Measurements from ENCODE around the gene KCNC2. TPM values are rescaled to one million over a fixed set of nuclear protein-coding genes. Genes with fewer than 3 reads are reported as not detected.

KCNC2 gene
- total and polyA plus RNA-seq, 9 of the 15 experiments (the other 6 are each of a cell fraction or from before 2014, with no cell fraction given): not detected

- Histone ChIP-seq H3K4me2 (ENCODE audit: insufficient read depth, low read length) (no peak overlapping the region), H3K79me2 (ENCODE audit: control insufficient read depth, insufficient read depth, low read length) (no peaks in the 10 kb centered on the region), H3K27ac (ENCODE audit: extremely low read depth, low read depth, low read length) (no peak overlapping the region), H3K9ac (ENCODE audit: insufficient read depth in 1 of 2, low read depth in 2 of 2, low read length in 2 of 2) (no peak overlapping the region), H3K4me1 (replicated peaks in 1 of 2; ENCODE audit: control insufficient read depth in 2 of 2, insufficient read depth in 2 of 2, low read length in 2 of 2) (no peaks in the 10 kb centered on the region), H4K20me1 (replicated peaks; ENCODE audit: control insufficient read depth, insufficient read depth, low read length) (no peaks in the 10 kb centered on the region), H3K27me3 (ENCODE audit: control insufficient read depth in 2 of 2, insufficient read depth in 2 of 2, low read length in 2 of 2) (no peaks in the 10 kb centered on the region), H2AFZ (ENCODE audit: low read depth, low read length) (no peak overlapping the region), H3K9me3 (replicated peaks; ENCODE audit: control insufficient read depth, insufficient read depth, low read depth, low read length) (no peaks in the 10 kb centered on the region), H3K4me3 (no peak overlapping the region), H3K36me3 (ENCODE audit: control insufficient read depth, insufficient read depth, low read length) (no peaks in the 10 kb centered on the region), H3K9me1 (ENCODE audit: control insufficient read depth, insufficient read depth, low read length) (no peaks in the 10 kb centered on the region)
- no peak for TF ChIP-seq ZBTB43 (CRISPR knock-in tag; IDR thresholded peaks at IDR 0.05)
- no peak for TF ChIP-seq MAFK (IDR thresholded peaks at IDR 0.05; ENCODE audit: low read length)
- TF ChIP-seq GTF3C2 (IDR thresholded peaks at IDR 0.05; ENCODE audit: borderline replicate concordance, extremely low read depth, insufficient read length): no peak
- no peak for TF ChIP-seq ZMIZ1 (IDR thresholded peaks at IDR 0.05; ENCODE audit: low read depth in 2 of 2, low read length in 2 of 2)
- TF ChIP-seq ZBTB17 (CRISPR knock-in tag; IDR thresholded peaks at IDR 0.05): no peak
- TF ChIP-seq HDAC3 (IDR thresholded peaks at IDR 0.05; ENCODE audit: borderline replicate concordance, partially characterized antibody): no peak
- BruUV-seq (replicated peaks): no TSS peak
- FAIRE-seq (no peak), DNase-seq (ENCODE audit: extremely low read depth in 1 of 4, low spot score in 3 of 4) (no peak), ATAC-seq (no peak)
- WGBS (ENCODE audit: insufficient coverage, low coverage, missing lambda C conversion rate): 0% methylated on average over 2 of the region's 2 CpGs
- intact Hi-C loops (cut with micrococcal nuclease) (no loop called here), in situ Hi-C loops (cut with MboI) (no loop called here)
- ChIA-PET CTCF (ENCODE audit: low intra/inter-chr PET ratio) (no interaction called here), POLR2A (no interaction called here)
These were observed 146.9 kb downstream of the KCNC2 start for GRCh38 chr12:75062691-75063090.
